Measurements from ENCODE around the gene CHD9NB. TPM values are rescaled to one million over a fixed set of nuclear protein-coding genes. Genes with fewer than 3 reads are reported as not detected.
A peak's percentile ranks its signal among the peaks of the same experiment; 100 is the strongest.

CHD9NB gene
- polyA plus RNA-seq, 3 donors, result not detected

GRCh38 chr16:53090591-53091411 lies 38.1 kb upstream of the CHD9NB start:
- peak; percentile 74 for DNase-seq
- peak overlapping the region; percentile 44 for H3K9ac ChIP-seq (ENCODE audit: insufficient read depth, low read length, poor library complexity, severe bottlenecking)
- peaks cover 0 to 8% (median 3%) of the 10 kb centered on the region in 3 donors for H3K27me3 Mint-ChIP-seq (ENCODE audit: low read depth in 3 of 3)
- H3K27ac Mint-ChIP-seq, result peak overlapping the region; percentile 90 to 98 (median 95)
- H3K9me3 ChIP-seq (replicated peaks in 1 of 2; ENCODE audit: control insufficient read depth in 1 of 2, insufficient read depth in 1 of 2, low read length in 2 of 2), result no peaks in the 10 kb centered on the region
- peak overlapping the region; percentile 80 to 89 for H3K27ac ChIP-seq (ENCODE audit: low read depth in 1 of 2, low read length in 2 of 2)
- H3K79me2 ChIP-seq (ENCODE audit: insufficient read depth, low read length), result peaks cover 14% of the 10 kb centered on the region
- H4K20me1 ChIP-seq (ENCODE audit: insufficient read depth, low read length), result no peaks in the 10 kb centered on the region
- H3K4me2 ChIP-seq (replicated peaks; ENCODE audit: extremely low read depth, low read length, poor library complexity, severe bottlenecking), result peak overlapping the region; percentile 72
- H3K4me3 ChIP-seq (replicated peaks in 1 of 3; ENCODE audit: low read depth in 2 of 3, low read length in 3 of 3), result peak overlapping the region; percentile 9 to 69 (median 15)
- no peaks in the 10 kb centered on the region for H3K27me3 ChIP-seq (ENCODE audit: control insufficient read depth in 2 of 2, insufficient read depth in 2 of 2, low read length in 2 of 2)
- peak overlapping the region; percentile 70 for H2AFZ ChIP-seq (ENCODE audit: insufficient read depth, low read depth, low read length, poor library complexity, severe bottlenecking)
- 0% methylated on average over 2 of the region's 13 CpGs for WGBS (ENCODE audit: insufficient coverage)
- intact Hi-C loops (cut with micrococcal nuclease), result loop anchor here in 1 of 2 donors (5.0 kb wide), 2 partner anchors 34 to 122 kb away; no protein-coding TSS in a partner anchor
- peaks cover 50 to 61% of the 10 kb centered on the region in 2 donors for H3K4me1 ChIP-seq (ENCODE audit: control insufficient read depth in 1 of 2, insufficient read depth in 2 of 2, low read length in 2 of 2)
- H3K36me3 ChIP-seq (replicated peaks in 1 of 2; ENCODE audit: control insufficient read depth in 1 of 2, insufficient read depth in 2 of 2, low read length in 2 of 2), result no peaks in the 10 kb centered on the region
- peaks cover 6 to 7% of the 10 kb centered on the region in 2 donors for H3K36me3 Mint-ChIP-seq
- no peaks in the 10 kb centered on the region for H3K9me3 Mint-ChIP-seq
- peak overlapping the region; percentile 66 to 84 for H3K4me3 Mint-ChIP-seq
- TF ChIP-seq CTCF (IDR thresholded peaks at IDR 0.05), result no peak
- H3K4me1 Mint-ChIP-seq, result peaks cover 59% of the 10 kb centered on the region

- Histone ChIP-seq H3K9me3 (replicated peaks in 1 of 2; ENCODE audit: control insufficient read depth in 1 of 2, insufficient read depth in 1 of 2, low read length in 2 of 2) (no peaks in the 10 kb centered on the region), H3K27me3 (ENCODE audit: control insufficient read depth in 2 of 2, insufficient read depth in 2 of 2, low read length in 2 of 2) (no peaks in the 10 kb centered on the region), H3K36me3 (replicated peaks in 1 of 2; ENCODE audit: control insufficient read depth in 1 of 2, insufficient read depth in 2 of 2, low read length in 2 of 2) (no peaks in the 10 kb centered on the region), H3K4me3 (replicated peaks in 1 of 3; ENCODE audit: low read depth in 2 of 3, low read length in 3 of 3) (peak overlapping the region in 1 of 3 experiments; percentile 69), H2AFZ (ENCODE audit: insufficient read depth, low read depth, low read length, poor library complexity, severe bottlenecking) (peak overlapping the region; percentile 70), H3K27ac (ENCODE audit: low read depth in 1 of 2, low read length in 2 of 2) (peak overlapping the region; percentile 80 to 89), H4K20me1 (ENCODE audit: insufficient read depth, low read length) (no peaks in the 10 kb centered on the region), H3K4me2 (replicated peaks; ENCODE audit: extremely low read depth, low read length, poor library complexity, severe bottlenecking) (peak overlapping the region; percentile 72), H3K79me2 (ENCODE audit: insufficient read depth, low read length) (peaks cover 14% of the 10 kb centered on the region), H3K4me1 (ENCODE audit: control insufficient read depth in 1 of 2, insufficient read depth in 2 of 2, low read length in 2 of 2) (peaks cover 55 to 67% of the 10 kb centered on the region in 2 donors), H3K9ac (ENCODE audit: insufficient read depth, low read length, poor library complexity, severe bottlenecking) (no peak overlapping the region)
- DNase-seq, result no peak
- Mint-ChIP-seq H3K4me3 (peak overlapping the region; percentile 66 to 68), H3K27ac (peak overlapping the region; percentile 90 to 98 (median 95)), H3K27me3 (ENCODE audit: low read depth in 3 of 3) (peaks cover 0 to 8% (median 3%) of the 10 kb centered on the region in 3 donors), H3K36me3 (peaks cover 6 to 7% of the 10 kb centered on the region in 2 donors), H3K4me1 (peaks cover 63% of the 10 kb centered on the region), H3K9me3 (no peaks in the 10 kb centered on the region)
- intact Hi-C loops (cut with micrococcal nuclease), result loop anchor here in 1 of 2 donors (5.0 kb wide), 2 partner anchors 33 to 122 kb away; no protein-coding TSS in a partner anchor
- WGBS (ENCODE audit: insufficient coverage), result 0% methylated on average over 1 of the region's 5 CpGs
- TF ChIP-seq CTCF (IDR thresholded peaks at IDR 0.05), result no peak
Observed at GRCh38 chr16:53090286-53090590, 37.5 kb upstream of the CHD9NB start.
